Lung (tissue), 12 donors: ENCODE data around the gene PCLO. TPM values are rescaled to one million over a fixed set of nuclear protein-coding genes. Genes with fewer than 3 reads are reported as not detected.

ENCODE experiments used
- ATAC-seq: fragments of 200-7000 bp; cut with Tn5 transposase; one replicate; pipeline ENCODE4 v1.9.1; 2020; ENCODE audit warnings: moderate number of reproducible peaks; ENCODE audit not compliant: insufficient read depth, low FRiP score
- DNase-seq, 3 donors: peaks; one replicate each; pipeline ENCODE4 v3.0.0-alpha.2; 2013 to 2017
- H3K27ac ChIP-seq, 2 donors: one replicate each; pipeline ENCODE4 v1.5.1; 2013; ENCODE audit warnings: mild to moderate bottlenecking in 2 of 2, moderate library complexity in 2 of 2, control low read depth in 1 of 2, inconsistent platforms in 1 of 2, low read depth in 1 of 2, low read length in 1 of 2
- H3K27me3 ChIP-seq, 3 donors: one replicate each; pipeline ENCODE4 v1.5.1; 2013; ENCODE audit warnings: low read length in 2 of 3; ENCODE audit not compliant: control insufficient read depth in 3 of 3, insufficient read depth in 3 of 3
- H3K36me3 ChIP-seq, 4 donors: one replicate each; pipeline ENCODE4 v1.5.1; 2013; ENCODE audit warnings: low read length in 4 of 4, mild to moderate bottlenecking in 1 of 4, moderate library complexity in 1 of 4; ENCODE audit not compliant: control insufficient read depth in 4 of 4, insufficient read depth in 4 of 4
- H3K4me1 ChIP-seq, 5 donors: one replicate each; pipeline ENCODE4 v1.5.1; 2013; ENCODE audit warnings: low read length in 5 of 5, mild to moderate bottlenecking in 2 of 5, moderate library complexity in 1 of 5; ENCODE audit not compliant: control insufficient read depth in 5 of 5, insufficient read depth in 5 of 5
- H3K4me3 ChIP-seq: one replicate; pipeline ENCODE4 v1.5.1; 2013; ENCODE audit warnings: mild to moderate bottlenecking, control low read depth, moderate library complexity
- H3K9ac ChIP-seq, 2 donors: one replicate each; pipeline ENCODE4 v1.5.1; 2013; ENCODE audit warnings: low read length in 2 of 2, control low read depth in 1 of 2; ENCODE audit not compliant: insufficient read depth in 1 of 2
- H3K9me3 ChIP-seq, 4 donors: one replicate each; pipeline ENCODE4 v1.5.1; 2013; ENCODE audit warnings: low read length in 3 of 4, mild to moderate bottlenecking in 1 of 4, moderate library complexity in 1 of 4; ENCODE audit not compliant: control insufficient read depth in 4 of 4, insufficient read depth in 3 of 4
- CTCF ChIP-seq: IDR thresholded peaks from 2 replicates; pipeline ENCODE4 v1.5.1; 2012; ENCODE audit warnings: mild to moderate bottlenecking; ENCODE audit errors: control extremely low read depth, extremely low read depth
- WGBS, 2 donors: extraction: QIAGEN DNeasy Blood & Tissue Kit; methylation state at CpG; one replicate each; pipeline ENCODE4 v1.1.7; 2013; 5-methylcytosine and 5-hydroxymethylcytosine counted together
- polyA plus RNA-seq, 2 donors: library from polyadenylated mRNA; stranded (reverse); fragments of 200-250 nt; gene quantifications; one replicate each; pipeline ENCODE4 v1.2.1, GENCODE V29; 2013
- total RNA-seq, 2 donors: library from RNA; depleted of rRNA in 1 of 2; stranded (reverse); fragments of >200 nt in 1 of 2; gene quantifications; one replicate each; pipeline ENCODE4 v1.2.1, GENCODE V29; 2014 to 2021
- donor health status: control.
- donor health status: control.
- donor health status: Bipolar disorder and iron deficiency.
- donor health status: healthy.
- donor health status: DM: yes; HTN: yes; CAD: no.

The PCLO gene
- total and polyA plus RNA-seq, 4 donors, result 1.0 to 8.3 (median 3.7) TPM

- no peak for TF ChIP-seq CTCF
- ATAC-seq (no peak), DNase-seq (no peak)
- Histone ChIP-seq H3K27ac (no peak overlapping the region), H3K9me3 (no peaks in the 10 kb centered on the region), H3K36me3 (no peaks in the 10 kb centered on the region), H3K9ac (no peak overlapping the region), H3K4me1 (no peaks in the 10 kb centered on the region), H3K27me3 (no peaks in the 10 kb centered on the region), H3K4me3 (no peak overlapping the region)
- 82 to 93% methylated on average over 5 of the region's 5 CpGs for WGBS, 2 donors
Measured at GRCh38 chr7:83058667-83059066, 104.0 kb downstream of the PCLO start.

GRCh38 chr7:83055197-83055596 lies 107.5 kb downstream of the PCLO start:
- TF ChIP-seq CTCF, result no peak
- ATAC-seq (no peak), DNase-seq (no peak)
- no peaks in the 10 kb centered on the region for H3K4me1 ChIP-seq
- H3K27ac ChIP-seq, result no peak overlapping the region
- H3K27me3 ChIP-seq, result no peaks in the 10 kb centered on the region
- H3K36me3 ChIP-seq, result no peaks in the 10 kb centered on the region
- H3K9ac ChIP-seq, result no peak overlapping the region
- 88 to 90% methylated on average over 2 of the region's 2 CpGs for WGBS, 2 donors
- no peak overlapping the region for H3K4me3 ChIP-seq
- no peaks in the 10 kb centered on the region for H3K9me3 ChIP-seq

- Histone ChIP-seq H3K4me1 (no peaks in the 10 kb centered on the region), H3K9ac (no peak overlapping the region), H3K4me3 (no peak overlapping the region), H3K36me3 (no peaks in the 10 kb centered on the region), H3K9me3 (no peaks in the 10 kb centered on the region), H3K27me3 (no peaks in the 10 kb centered on the region), H3K27ac (no peak overlapping the region)
- ATAC-seq (no peak), DNase-seq (no peak)
- no peak for TF ChIP-seq CTCF
- 90 to 97% methylated on average over 1 of the region's 1 CpG for WGBS, 2 donors
Measured at GRCh38 chr7:83054472-83054871, 108.2 kb downstream of the PCLO start.

GRCh38 chr7:83053965-83054364 lies 108.7 kb downstream of the PCLO start:
- no peaks in the 10 kb centered on the region for H3K27me3 ChIP-seq
- H3K27ac ChIP-seq, result no peak overlapping the region
- H3K9ac ChIP-seq, result no peak overlapping the region
- DNase-seq (peak in 1 of 3 donors; percentile 17), ATAC-seq (no peak)
- H3K4me3 ChIP-seq, result no peak overlapping the region
- no peak for TF ChIP-seq CTCF
- H3K36me3 ChIP-seq, result no peaks in the 10 kb centered on the region
- H3K9me3 ChIP-seq, result no peaks in the 10 kb centered on the region
- no peaks in the 10 kb centered on the region for H3K4me1 ChIP-seq
